ENCODE results near the gene ATRNL1. TPM values are rescaled to one million over a fixed set of nuclear protein-coding genes. Genes with fewer than 3 reads are reported as not detected.

ATRNL1 gene
- polyA plus RNA-seq, 2 of the 4 experiments (the other 2 are of a cell fraction): 0.13 to 0.34 TPM

GRCh38 chr10:115604627-115605026 lies 511.5 kb downstream of the ATRNL1 start:
- TF ChIP-seq BHLHE40 (IDR thresholded peaks at IDR 0.05; ENCODE audit: low read depth, low read length): no peak
- no peak for TF ChIP-seq CEBPB (IDR thresholded peaks at IDR 0.05)
- ChIA-PET POLR2A (no interaction called here), CTCF (no interaction called here)
- FAIRE-seq (no peak), DNase-seq (ENCODE audit: low read depth in 1 of 2, low spot score in 1 of 2) (no peak), ATAC-seq (no peak)
- Histone ChIP-seq H3K4me2 (no peak overlapping the region), H3K27ac (no peak overlapping the region), H3K4me1 (no peaks in the 10 kb centered on the region), H3K9me3 (no peaks in the 10 kb centered on the region), H3K4me3 (no peak overlapping the region)
- 24% methylated on average over 2 of the region's 2 CpGs for WGBS (ENCODE audit: missing lambda C conversion rate)

- 5% methylated on average over 1 of the region's 1 CpG for WGBS (ENCODE audit: missing lambda C conversion rate)
- CTCF ChIA-PET: no interaction called here
- no peak for TF ChIP-seq EHMT2 (IDR thresholded peaks at IDR 0.05; ENCODE audit: low read depth)
- ATAC-seq (no peak), FAIRE-seq (no peak), DNase-seq (ENCODE audit: low read depth in 1 of 2, low spot score in 1 of 2) (no peak)
- Histone ChIP-seq H3K9me3 (no peaks in the 10 kb centered on the region), H3K27ac (no peak overlapping the region), H3K4me2 (no peak overlapping the region), H3K4me1 (no peaks in the 10 kb centered on the region), H3K4me3 (no peak overlapping the region)
- POLR2A ChIA-PET: no interaction called here
Observed at GRCh38 chr10:115606086-115606485, 512.9 kb downstream of the ATRNL1 start.

GRCh38 chr10:115606741-115607140 lies 513.6 kb downstream of the ATRNL1 start:
- ChIA-PET CTCF (no interaction called here), POLR2A (no interaction called here)
- ATAC-seq (no peak), FAIRE-seq (no peak), DNase-seq (ENCODE audit: low read depth in 1 of 2, low spot score in 1 of 2) (no peak)
- TF ChIP-seq HDAC2 (IDR thresholded peaks at IDR 0.05) (no peak), FOXS1 (CRISPR knock-in tag; IDR thresholded peaks at IDR 0.05) (no peak), POLR2A (IDR thresholded peaks at IDR 0.05; ENCODE audit: low read length) (no peak), RAD21 (conservative IDR thresholded peaks at IDR 0.05 in 1 of 2, IDR thresholded peaks at IDR 0.05 in 1 of 2) (no peak), CBX2 (IDR thresholded peaks at IDR 0.05; ENCODE audit: borderline replicate concordance, low read depth) (no peak), MYC (IDR thresholded peaks at IDR 0.05; ENCODE audit: borderline replicate concordance, low read length) (no peak), EHMT2 (IDR thresholded peaks at IDR 0.05; ENCODE audit: low read depth) (no peak)
- H3K27ac ChIP-seq: no peak overlapping the region
- H3K9me3 ChIP-seq: no peaks in the 10 kb centered on the region
- no peak overlapping the region for H3K4me2 ChIP-seq
- no peaks in the 10 kb centered on the region for H3K4me1 ChIP-seq
- WGBS (ENCODE audit: missing lambda C conversion rate): 50% methylated on average over 4 of the region's 4 CpGs
- no peak overlapping the region for H3K4me3 ChIP-seq

GRCh38 chr10:115624448-115624847 lies 531.3 kb downstream of the ATRNL1 start:
- TF ChIP-seq NR3C1 (IDR thresholded peaks at IDR 0.05) (no peak), HOXB5 (CRISPR knock-in tag; IDR thresholded peaks at IDR 0.05) (no peak), TP53 (CRISPR knock-in tag; IDR thresholded peaks at IDR 0.05) (no peak), PHF8 (IDR thresholded peaks at IDR 0.05; ENCODE audit: borderline replicate concordance, low read depth) (no peak), FOSB (CRISPR knock-in tag; IDR thresholded peaks at IDR 0.05) (no peak), TFCP2L1 (CRISPR knock-in tag; IDR thresholded peaks at IDR 0.05) (no peak), ZC3H11A (IDR thresholded peaks at IDR 0.05) (no peak), CHD4 (IDR thresholded peaks at IDR 0.05; ENCODE audit: borderline replicate concordance) (no peak), POLR2AphosphoS2 (conservative IDR thresholded peaks at IDR 0.05; ENCODE audit: low read length) (no peak), BCL3 (IDR thresholded peaks at IDR 0.05) (no peak), FOSL2 (IDR thresholded peaks at IDR 0.05) (no peak), FOSL2 (CRISPR knock-in tag; IDR thresholded peaks at IDR 0.05) (no peak), CBX8 (IDR thresholded peaks at IDR 0.05) (no peak), ZNF302 (CRISPR knock-in tag; IDR thresholded peaks at IDR 0.05) (no peak), PBX3 (IDR thresholded peaks at IDR 0.05) (no peak), HMGXB4 (CRISPR knock-in tag; IDR thresholded peaks at IDR 0.05; ENCODE audit: borderline replicate concordance) (no peak), EHF (CRISPR knock-in tag; IDR thresholded peaks at IDR 0.05) (no peak), MAZ (IDR thresholded peaks at IDR 0.05; ENCODE audit: borderline replicate concordance, low read depth, low read length) (no peak), EP300 (IDR thresholded peaks at IDR 0.05) (no peak), USF2 (IDR thresholded peaks at IDR 0.05) (no peak), HOXA7 (CRISPR knock-in tag; IDR thresholded peaks at IDR 0.05) (no peak)
- no peak for FAIRE-seq
- no peak for ATAC-seq
- no peak overlapping the region for H3K27ac ChIP-seq
- CTCF ChIA-PET: no interaction called here
- WGBS (ENCODE audit: missing lambda C conversion rate): 17% methylated on average over 4 of the region's 4 CpGs
- no peak overlapping the region for H3K4me2 ChIP-seq
- no peak overlapping the region for H3K4me3 ChIP-seq
- no peak for DNase-seq (ENCODE audit: low read depth in 1 of 2, low spot score in 1 of 2)
- POLR2A ChIA-PET: no interaction called here
- no peaks in the 10 kb centered on the region for H3K9me3 ChIP-seq
- H3K4me1 ChIP-seq: no peaks in the 10 kb centered on the region

Data from A549 (cell line).